CD8-positive, alpha-beta memory T cell (primary cell): Measurements from ENCODE around the gene ADGB. TPM values are rescaled to one million over a fixed set of nuclear protein-coding genes. Genes with fewer than 3 reads are reported as not detected.
"Not testable (repeated sequence)": the region's sequence is repeated elsewhere in the genome, so short reads cannot be mapped to it uniquely, and the experiment has no call there.

Experiments
- CTCF ChIA-PET: fragments of 350-600 bp; sonication (Branson Sonifier 250); formaldehyde crosslinking; loops from one replicate; lab custom pipeline; 2021; ENCODE audit warnings: antibody characterized with exemption; lab: Charles Lee
- POLR2A ChIA-PET: fragments of 350-600 bp; sonication (Branson Sonifier 250); formaldehyde crosslinking; loops from one replicate; lab custom pipeline; 2021; ENCODE audit warnings: antibody characterized with exemption; lab: Charles Lee
- DNase-seq, 5 donors: peaks; one replicate each; pipeline versions ENCODE4 v3.0.0 to v3.0.0-alpha.2; 2020 to 2022; ENCODE audit warnings: mixed read lengths in 1 of 5
- H3K27ac ChIP-seq: one replicate; pipeline ENCODE4 v1.7.0; 2013; ENCODE audit warnings: low read depth, mild to moderate bottlenecking, low read length, moderate library complexity
- H3K27me3 ChIP-seq: 2 replicates; pipeline ENCODE4 v1.7.0; 2013; ENCODE audit warnings: low read length, mild to moderate bottlenecking; ENCODE audit not compliant: insufficient read depth, poor library complexity, severe bottlenecking
- H3K36me3 ChIP-seq: 2 replicates; pipeline ENCODE4 v1.7.0; 2013; ENCODE audit warnings: mild to moderate bottlenecking, low read length, moderate library complexity; ENCODE audit not compliant: insufficient read depth
- H3K4me1 ChIP-seq: 2 replicates; pipeline ENCODE4 v1.7.0; 2013; ENCODE audit warnings: mild to moderate bottlenecking, low read length, moderate library complexity; ENCODE audit not compliant: insufficient read depth
- H3K4me3 ChIP-seq: 2 replicates; pipeline ENCODE4 v1.7.0; 2013; ENCODE audit warnings: mild to moderate bottlenecking, low read length
- H3K9me3 ChIP-seq: 2 replicates; pipeline ENCODE4 v1.7.0; 2013; ENCODE audit warnings: mild to moderate bottlenecking, low read length
- H3K27ac Mint-ChIP-seq, 8 donors: one replicate each; pipeline ENCODE4 v1.8.0; 2020 to 2021; ENCODE audit warnings: mixed read lengths in 8 of 8, mild to moderate bottlenecking in 6 of 8, inconsistent platforms in 3 of 8, moderate library complexity in 3 of 8
- H3K27me3 Mint-ChIP-seq, 2 donors: one replicate each; pipeline ENCODE4 v1.8.0; 2020 to 2021; ENCODE audit warnings: mixed read lengths in 2 of 2, mild to moderate bottlenecking in 1 of 2, moderate library complexity in 1 of 2
- H3K36me3 Mint-ChIP-seq, 3 donors: one replicate each; pipeline ENCODE4 v1.8.0; 2020 to 2021; ENCODE audit warnings: mixed read lengths in 3 of 3, inconsistent platforms in 1 of 3, mild to moderate bottlenecking in 1 of 3
- H3K4me1 Mint-ChIP-seq, 3 donors: one replicate each; pipeline ENCODE4 v1.8.0; 2020 to 2021; ENCODE audit warnings: mixed read lengths in 3 of 3, inconsistent platforms in 1 of 3, mild to moderate bottlenecking in 1 of 3
- H3K4me3 Mint-ChIP-seq, 7 donors: one replicate each; pipeline ENCODE4 v1.8.0; 2020 to 2021; ENCODE audit warnings: mixed read lengths in 7 of 7, mild to moderate bottlenecking in 6 of 7, moderate library complexity in 4 of 7, inconsistent platforms in 2 of 7
- H3K9me3 Mint-ChIP-seq, 5 donors: one replicate each; pipeline ENCODE4 v1.8.0; 2020 to 2022; ENCODE audit warnings: mixed read lengths in 5 of 5, mild to moderate bottlenecking in 3 of 5, moderate library complexity in 2 of 5, inconsistent platforms in 1 of 5
- polyA plus RNA-seq: library from polyadenylated mRNA; unstranded; fragments of 300-500 nt; fragmentation: Illumina TruSeq; gene quantifications from one replicate; pipeline ENCODE4 v1.2.3, GENCODE V29; 2021
- total RNA-seq, 2 experiments: library from RNA; stranded (reverse); gene quantifications; one replicate each; pipeline ENCODE4 v1.2.3, GENCODE V29; 2021

ADGB gene
- total and polyA plus RNA-seq, 3 experiments from 2014 or later = 0.22 to 0.35 TPM; not detected in 1

DNA sequence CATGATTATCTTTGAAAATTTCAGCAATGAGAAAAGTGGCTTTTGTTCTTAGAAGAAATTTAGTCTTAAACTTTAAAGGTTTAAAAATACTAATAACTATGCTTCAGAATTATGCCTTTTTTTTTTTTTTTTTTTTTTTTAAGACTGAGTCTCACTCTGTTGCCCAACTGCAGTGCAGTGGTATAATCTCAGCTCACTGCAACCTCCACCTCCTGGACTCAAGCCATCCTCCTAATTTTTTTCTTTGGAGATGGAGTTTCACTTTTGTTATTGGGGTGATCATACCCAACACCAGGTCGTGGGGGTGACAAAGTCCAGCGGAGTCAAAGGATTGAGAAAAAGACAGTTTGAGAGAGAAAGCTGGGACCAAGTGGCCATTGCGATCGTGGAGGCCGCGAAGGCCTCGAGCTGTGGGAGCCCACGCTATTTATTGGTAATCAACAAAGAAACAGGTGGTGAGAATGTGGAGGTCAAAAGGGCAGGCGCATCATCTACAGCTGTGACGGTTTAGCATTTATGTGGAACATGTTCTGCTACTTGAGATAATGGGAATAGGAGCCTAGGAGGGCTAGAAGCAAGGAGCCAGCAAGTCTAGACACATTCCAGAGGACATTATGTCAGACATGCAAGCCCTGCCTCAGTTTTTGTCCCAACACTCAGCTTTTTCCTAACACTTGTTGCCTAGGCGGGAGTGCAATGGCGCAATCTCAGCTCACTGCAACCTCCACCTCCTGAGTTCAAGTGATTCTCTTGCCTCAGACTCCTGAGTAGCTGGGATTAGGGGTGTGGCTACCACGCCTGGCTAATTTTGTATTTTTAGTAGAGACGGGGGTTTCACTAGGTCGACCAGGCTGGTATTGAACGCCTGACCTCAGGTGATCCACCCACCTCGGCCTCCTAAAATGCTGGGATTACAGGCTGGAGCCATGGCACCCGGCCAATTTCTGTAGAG lies 217.0 kb downstream of the ADGB start:
- H3K4me1 Mint-ChIP-seq, H3K27me3 ChIP-seq, H3K4me3 Mint-ChIP-seq, H3K4me1 ChIP-seq, H3K4me3 ChIP-seq, H3K36me3 Mint-ChIP-seq, H3K36me3 ChIP-seq, H3K9me3 ChIP-seq, POLR2A ChIA-PET, CTCF ChIA-PET, H3K27ac ChIP-seq, DNase-seq, H3K9me3 Mint-ChIP-seq, H3K27ac Mint-ChIP-seq: not testable (repeated sequence)
- peaks cover under 1 to 15% of the 10 kb centered on the region in 2 donors for H3K27me3 Mint-ChIP-seq

DNA sequence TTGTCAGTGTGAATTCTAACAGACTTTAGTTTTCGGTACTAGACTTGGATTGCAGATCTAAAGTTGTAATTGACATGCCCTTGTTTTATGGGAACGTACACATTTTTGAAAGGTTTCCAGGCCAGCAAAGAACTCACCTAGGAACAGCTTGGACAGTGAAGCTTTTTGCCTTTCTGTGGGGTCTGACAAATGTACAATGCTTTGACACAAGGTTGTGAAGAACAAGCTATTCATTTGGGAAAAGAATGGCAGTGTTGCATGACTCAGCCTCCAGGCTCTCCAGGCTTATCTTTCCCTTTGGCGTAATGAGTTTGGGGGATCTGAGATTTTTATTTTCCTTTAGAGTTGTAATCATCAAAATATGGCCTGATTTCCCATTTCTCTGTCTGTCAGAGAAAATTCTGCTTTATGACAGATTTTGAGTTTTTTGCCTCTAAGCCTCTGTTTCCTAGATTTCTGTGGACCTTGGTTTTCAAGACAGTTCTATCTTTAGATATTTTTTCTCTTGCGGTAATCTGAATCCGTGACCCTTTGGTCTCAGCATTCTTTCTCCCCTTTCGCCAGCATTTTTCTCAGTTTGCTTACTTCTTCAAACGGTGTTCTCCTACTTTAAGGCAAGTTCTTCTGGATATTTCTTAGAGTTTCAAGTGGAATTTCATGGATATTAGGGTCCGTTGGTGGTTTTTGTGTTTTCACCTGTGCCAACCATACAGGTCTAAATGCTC lies 221.0 kb downstream of the ADGB start:
- Histone ChIP-seq H3K36me3 (no peaks in the 10 kb centered on the region), H3K9me3 (no peaks in the 10 kb centered on the region), H3K27me3 (no peaks in the 10 kb centered on the region), H3K27ac (no peak overlapping the region), H3K4me3 (no peak overlapping the region), H3K4me1 (no peaks in the 10 kb centered on the region)
- Mint-ChIP-seq H3K4me3 (no peak overlapping the region), H3K27me3 (peaks cover 9 to 12% of the 10 kb centered on the region in 2 donors), H3K9me3 (no peaks in the 10 kb centered on the region), H3K4me1 (no peaks in the 10 kb centered on the region), H3K27ac (no peak overlapping the region), H3K36me3 (no peaks in the 10 kb centered on the region)
- ChIA-PET POLR2A (no interaction called here), CTCF (no interaction called here)
- no peak for DNase-seq

DNA sequence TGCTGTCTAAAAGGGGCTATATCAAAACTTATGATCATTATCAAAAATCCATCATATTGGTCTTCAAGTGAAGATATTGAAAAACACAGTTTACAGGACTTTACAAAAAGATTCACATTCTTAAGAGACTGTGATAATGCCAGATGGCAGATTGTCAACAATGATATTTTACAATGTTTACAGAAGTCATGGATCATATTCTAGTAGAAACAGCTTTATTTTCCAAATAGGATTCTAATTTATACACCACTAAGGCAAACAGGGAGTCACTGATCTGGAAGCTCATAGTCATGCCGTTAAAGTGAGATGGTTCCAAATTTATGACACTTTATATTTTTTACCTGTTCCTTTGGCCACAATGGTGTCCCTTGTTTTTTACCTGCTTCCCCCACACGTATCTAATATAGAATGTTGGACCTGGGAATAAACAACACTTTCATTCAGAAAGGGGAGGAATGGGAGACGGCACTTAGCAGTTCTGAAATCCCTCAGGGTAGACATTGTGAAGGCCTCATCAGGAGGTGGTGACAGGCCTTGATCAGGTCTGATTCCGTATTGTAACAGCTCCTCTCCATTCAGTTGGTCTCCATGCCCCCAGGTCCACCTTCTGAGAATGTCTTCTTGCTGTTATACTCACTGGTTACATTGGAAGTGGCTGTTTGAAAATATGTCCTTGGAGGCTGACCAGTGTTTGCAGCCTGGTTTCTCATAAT lies 228.6 kb downstream of the ADGB start:
- Mint-ChIP-seq H3K4me3 (no peak overlapping the region), H3K36me3 (no peaks in the 10 kb centered on the region), H3K27ac (no peak overlapping the region), H3K4me1 (no peaks in the 10 kb centered on the region), H3K27me3 (peaks cover 7 to 15% of the 10 kb centered on the region in 2 donors), H3K9me3 (no peaks in the 10 kb centered on the region)
- Histone ChIP-seq H3K9me3 (no peaks in the 10 kb centered on the region), H3K4me3 (no peak overlapping the region), H3K27ac (no peak overlapping the region), H3K36me3 (no peaks in the 10 kb centered on the region), H3K4me1 (no peaks in the 10 kb centered on the region), H3K27me3 (no peaks in the 10 kb centered on the region)
- DNase-seq = no peak
- CTCF ChIA-PET = no interaction called here
- POLR2A ChIA-PET = no interaction called here

DNA sequence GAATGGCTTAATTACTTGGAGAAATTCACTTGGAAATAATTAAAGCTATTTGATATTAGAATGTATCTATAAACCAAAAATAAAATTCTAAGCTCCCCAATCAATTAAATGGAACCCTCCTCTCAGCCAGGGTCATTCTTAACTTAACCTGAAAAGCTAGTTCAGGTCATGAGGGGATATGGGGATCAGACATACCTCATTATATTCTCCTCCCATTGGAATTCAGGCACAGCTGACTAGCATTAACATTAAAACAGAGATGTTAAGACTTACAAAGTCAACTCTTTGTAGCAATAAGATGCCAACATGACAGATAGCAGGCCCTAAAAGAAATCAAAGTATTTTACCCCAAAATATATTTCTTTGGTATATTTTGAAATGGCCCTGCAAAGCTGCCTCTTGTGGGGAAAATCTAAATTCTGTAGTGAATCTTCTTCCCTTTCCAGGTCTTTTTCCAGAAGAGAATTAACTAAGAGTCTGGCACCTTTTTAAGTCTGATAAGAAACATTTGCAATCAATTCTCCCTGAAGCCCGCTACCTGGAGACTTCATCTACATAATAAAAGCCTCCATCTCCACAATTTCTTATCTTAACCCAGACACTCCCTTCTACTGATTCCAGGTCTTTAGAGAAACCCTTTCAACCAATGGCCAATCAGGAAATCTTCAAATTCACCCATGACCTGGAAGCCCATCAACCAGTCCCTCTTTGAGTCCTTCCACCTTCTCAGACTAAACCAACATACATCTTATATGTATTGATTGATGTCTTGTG lies 231.2 kb downstream of the ADGB start:
- ChIA-PET CTCF (no interaction called here), POLR2A (no interaction called here)
- Histone ChIP-seq H3K4me3 (no peak overlapping the region), H3K27me3 (no peaks in the 10 kb centered on the region), H3K27ac (no peak overlapping the region), H3K9me3 (no peaks in the 10 kb centered on the region), H3K4me1 (no peaks in the 10 kb centered on the region), H3K36me3 (no peaks in the 10 kb centered on the region)
- Mint-ChIP-seq H3K4me1 (no peaks in the 10 kb centered on the region), H3K27ac (no peak overlapping the region), H3K27me3 (peaks cover 3 to 19% of the 10 kb centered on the region in 2 donors), H3K36me3 (no peaks in the 10 kb centered on the region), H3K9me3 (no peaks in the 10 kb centered on the region), H3K4me3 (no peak overlapping the region)
- no peak for DNase-seq

DNA sequence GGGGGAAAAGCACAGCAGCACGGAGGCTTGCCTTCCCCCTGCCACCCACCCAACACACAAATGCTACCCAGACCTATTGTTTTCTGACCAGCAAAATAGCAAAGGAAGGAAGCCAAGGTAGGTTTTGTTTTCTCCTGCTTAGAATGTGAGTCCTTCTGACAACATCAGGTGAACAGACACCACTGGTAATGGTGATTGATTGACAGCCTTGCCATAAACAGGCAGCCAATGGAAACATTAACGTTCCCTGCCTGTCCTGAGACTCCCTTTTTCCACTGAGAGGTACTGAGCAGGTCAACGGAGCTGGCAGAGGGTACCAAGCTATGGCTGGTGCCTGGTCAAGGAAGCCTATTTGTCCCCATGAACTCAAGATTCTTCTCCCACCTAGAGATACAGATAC lies 234.4 kb downstream of the ADGB start:
- peaks cover 3 to 19% of the 10 kb centered on the region in 2 donors for H3K27me3 Mint-ChIP-seq
- POLR2A ChIA-PET = no interaction called here
- Histone ChIP-seq H3K27ac (no peak overlapping the region), H3K4me1 (no peaks in the 10 kb centered on the region), H3K36me3 (no peaks in the 10 kb centered on the region), H3K9me3 (no peaks in the 10 kb centered on the region), H3K27me3 (no peaks in the 10 kb centered on the region), H3K4me3 (no peak overlapping the region)
- H3K4me3 Mint-ChIP-seq = no peak overlapping the region
- no peaks in the 10 kb centered on the region for H3K4me1 Mint-ChIP-seq
- DNase-seq = no peak
- CTCF ChIA-PET = no interaction called here
- no peak overlapping the region for H3K27ac Mint-ChIP-seq
- no peaks in the 10 kb centered on the region for H3K9me3 Mint-ChIP-seq
- no peaks in the 10 kb centered on the region for H3K36me3 Mint-ChIP-seq

DNA sequence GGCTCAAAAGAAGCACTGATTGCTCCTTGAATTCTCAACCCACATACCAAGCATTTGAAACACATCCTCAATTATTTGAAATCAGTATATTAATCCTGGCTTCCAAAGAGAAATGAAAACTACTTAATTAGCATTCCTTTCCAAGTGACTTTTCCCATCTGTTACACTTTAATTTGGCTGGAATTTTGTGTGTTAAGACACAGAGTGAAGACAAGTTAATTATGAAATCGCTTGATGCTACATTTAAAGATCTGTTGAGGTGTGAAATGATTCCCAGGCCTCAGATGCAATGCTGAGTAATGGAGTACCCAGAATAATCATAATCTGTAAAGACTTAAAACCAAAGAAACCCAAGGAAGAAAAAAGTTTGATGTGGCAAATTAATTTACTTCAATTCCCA lies 241.4 kb downstream of the ADGB start:
- Mint-ChIP-seq H3K36me3 (no peaks in the 10 kb centered on the region), H3K27ac (no peak overlapping the region), H3K27me3 (no peaks in the 10 kb centered on the region), H3K9me3 (no peaks in the 10 kb centered on the region), H3K4me1 (no peaks in the 10 kb centered on the region), H3K4me3 (no peak overlapping the region)
- Histone ChIP-seq H3K4me1 (no peaks in the 10 kb centered on the region), H3K36me3 (no peaks in the 10 kb centered on the region), H3K27ac (no peak overlapping the region), H3K9me3 (no peaks in the 10 kb centered on the region), H3K27me3 (no peaks in the 10 kb centered on the region), H3K4me3 (no peak overlapping the region)
- CTCF ChIA-PET = no interaction called here
- POLR2A ChIA-PET = no interaction called here
- no peak for DNase-seq

DNA sequence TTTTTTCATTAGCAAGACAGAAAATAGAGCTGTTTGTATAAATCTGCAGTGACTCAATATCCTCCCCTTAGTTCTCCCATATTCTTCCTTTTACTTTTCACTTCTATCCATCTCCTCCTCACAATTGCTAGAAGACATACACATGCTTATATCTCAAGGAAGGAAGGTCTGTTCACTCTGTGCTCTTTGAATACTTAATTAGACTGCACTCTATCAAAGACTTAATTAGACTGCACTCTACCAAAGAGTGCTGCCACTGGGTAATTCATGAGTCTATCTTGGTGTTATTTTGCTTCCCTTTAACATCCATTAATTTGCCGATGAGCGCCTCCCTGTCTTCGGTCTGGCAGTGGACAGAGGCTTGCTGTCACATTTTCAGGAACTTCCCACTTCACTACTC lies 241.9 kb downstream of the ADGB start:
- CTCF ChIA-PET = no interaction called here
- Mint-ChIP-seq H3K27me3 (no peaks in the 10 kb centered on the region), H3K9me3 (no peaks in the 10 kb centered on the region), H3K4me1 (no peaks in the 10 kb centered on the region), H3K36me3 (no peaks in the 10 kb centered on the region), H3K4me3 (no peak overlapping the region), H3K27ac (no peak overlapping the region)
- H3K9me3 ChIP-seq = no peaks in the 10 kb centered on the region
- no peaks in the 10 kb centered on the region for H3K36me3 ChIP-seq
- no peak overlapping the region for H3K4me3 ChIP-seq
- POLR2A ChIA-PET = no interaction called here
- no peak overlapping the region for H3K27ac ChIP-seq
- no peaks in the 10 kb centered on the region for H3K4me1 ChIP-seq
- no peaks in the 10 kb centered on the region for H3K27me3 ChIP-seq
- DNase-seq = no peak
